ENCODE data around the gene NPHP4.

DNA sequence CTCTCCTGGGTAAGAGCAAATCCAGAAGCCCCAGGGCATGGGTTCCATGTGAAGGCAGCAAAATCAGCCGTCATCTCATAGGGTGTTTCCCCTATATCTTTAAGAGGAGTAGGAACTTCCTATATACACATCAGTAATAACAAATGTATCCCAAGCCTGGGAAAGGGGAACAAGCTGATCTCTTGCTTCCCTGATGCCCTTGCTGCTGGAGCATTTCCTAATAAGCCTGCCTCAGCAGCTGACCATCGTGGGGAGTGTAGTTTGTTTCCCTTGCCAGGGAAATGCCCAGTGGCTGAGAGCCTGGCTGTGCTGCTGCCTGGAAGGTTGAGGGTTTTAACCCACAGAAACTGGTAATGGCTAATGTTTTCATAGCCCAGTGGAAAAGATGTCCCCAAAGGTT is 177.0 kb downstream of the NPHP4 start:
- TF ChIP-seq POLR2AphosphoS5 (IDR thresholded peaks at IDR 0.05; ENCODE audit: control insufficient read depth, insufficient read depth, low read depth, low read length) (no peak), SRF (CRISPR knock-in tag; IDR thresholded peaks at IDR 0.05) (no peak), JUND (IDR thresholded peaks at IDR 0.05; ENCODE audit: borderline replicate concordance, low read depth, low read length) (no peak), JUND (tag; IDR thresholded peaks at IDR 0.05; ENCODE audit: borderline replicate concordance, low read depth, low read length) (no peak), RNF219 (CRISPR knock-in tag; IDR thresholded peaks at IDR 0.05) (no peak), POLR2A (conservative IDR thresholded peaks at IDR 0.05) (no peak), MEF2A (IDR thresholded peaks at IDR 0.05; ENCODE audit: control insufficient read depth, low read depth, low read length) (no peak), ZNF263 (CRISPR knock-in tag; IDR thresholded peaks at IDR 0.05; ENCODE audit: borderline replicate concordance) (no peak), TEAD2 (tag; IDR thresholded peaks at IDR 0.05) (no peak), KAT7 (CRISPR knock-in tag; IDR thresholded peaks at IDR 0.05; ENCODE audit: borderline replicate concordance) (no peak)
